ENCODE data around the gene CHMP2A.
"Not testable (repeated sequence)": the region's sequence is repeated elsewhere in the genome, so short reads cannot be mapped to it uniquely, and the experiment has no call there.

Gene CHMP2A

DNA sequence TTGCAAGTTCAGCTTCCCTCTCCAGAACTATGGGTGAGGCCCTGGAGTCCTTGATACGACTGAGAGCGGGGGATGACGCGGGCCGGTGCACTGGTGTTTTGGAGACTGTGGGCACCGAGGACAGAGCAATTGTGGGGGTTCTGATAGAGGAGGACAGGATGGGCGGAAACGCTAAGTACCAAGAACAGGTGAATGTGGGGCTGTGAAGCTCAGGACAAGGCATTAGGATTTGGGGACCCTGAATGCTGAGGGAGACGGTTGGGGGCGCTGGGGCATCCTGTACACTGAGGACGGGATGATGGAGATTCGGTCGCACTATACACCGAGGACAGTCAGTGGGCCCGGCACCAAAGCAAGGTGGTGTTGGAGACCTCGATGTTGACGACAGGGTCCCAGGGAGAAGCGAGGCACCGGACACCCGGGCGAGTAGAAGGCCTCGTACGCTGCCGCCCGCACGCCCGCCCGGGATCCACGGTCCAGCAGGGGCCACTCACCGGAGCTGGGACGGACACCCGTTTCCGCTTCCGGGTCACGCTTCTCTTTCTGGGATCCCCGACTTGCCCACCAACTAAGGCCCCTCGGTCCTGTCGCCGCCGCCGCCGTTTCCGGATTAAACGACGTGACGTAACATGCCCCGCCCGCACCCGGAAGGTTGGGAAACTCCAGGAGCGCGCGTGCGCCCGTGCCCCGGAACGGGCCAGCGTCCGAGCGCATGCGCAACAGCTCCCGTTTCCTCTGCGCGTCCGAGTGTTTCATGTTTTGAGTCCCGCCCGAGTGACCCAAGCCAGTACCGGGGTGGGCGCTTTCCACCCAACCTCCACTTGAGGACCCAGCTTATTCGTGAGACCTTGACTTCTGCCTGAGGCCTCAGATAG lies at the start of gene CHMP2A:
CHMP2A (minus strand) TSS at position 612 of the 875 bp plus-strand sequence. CDS start 893 bp downstream, outside the sequence.
- DNase-seq, result no peak

- no peak for DNase-seq
These were observed 31.3 kb upstream of the CHMP2A start for GRCh38 chr19:58586133-58586765.

DNA sequence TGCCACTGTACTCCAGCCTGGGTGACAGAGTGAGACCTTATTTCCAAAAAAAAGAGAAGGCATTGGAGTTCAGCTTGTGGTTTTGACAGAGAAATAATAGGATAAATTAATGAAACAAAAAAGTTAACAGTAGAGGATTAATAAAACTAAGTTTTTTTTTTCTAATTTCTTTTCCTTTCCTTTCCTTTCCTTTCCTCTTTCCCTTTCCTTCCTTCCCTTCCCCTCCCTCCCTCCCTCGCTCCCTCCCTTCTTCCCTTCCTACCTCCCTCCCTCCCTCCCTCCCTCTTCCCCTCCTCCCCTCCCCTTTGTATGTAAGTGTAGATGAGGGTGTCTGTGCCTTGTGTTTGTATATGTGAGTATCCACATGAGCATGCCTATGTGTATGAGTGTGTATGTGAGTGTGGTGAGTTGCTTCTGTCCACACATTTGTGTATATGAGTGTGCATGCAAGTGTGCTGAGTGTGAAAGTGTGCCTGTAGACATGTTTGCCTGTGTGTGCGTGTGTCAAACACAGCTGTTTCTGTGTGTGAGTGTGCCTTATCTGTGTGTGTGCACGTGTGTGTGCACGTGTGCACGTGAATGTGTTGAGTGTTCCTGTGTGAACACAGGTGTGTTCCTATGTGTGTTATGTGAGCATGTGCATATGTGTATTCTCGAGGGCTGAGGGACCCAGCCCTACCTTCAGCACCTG lies 30.7 kb upstream of the CHMP2A start:
- no peak for DNase-seq

GRCh38 chr19:58584498-58585441 lies 29.9 kb upstream of the CHMP2A start:
- DNase-seq, result no peak

DNA sequence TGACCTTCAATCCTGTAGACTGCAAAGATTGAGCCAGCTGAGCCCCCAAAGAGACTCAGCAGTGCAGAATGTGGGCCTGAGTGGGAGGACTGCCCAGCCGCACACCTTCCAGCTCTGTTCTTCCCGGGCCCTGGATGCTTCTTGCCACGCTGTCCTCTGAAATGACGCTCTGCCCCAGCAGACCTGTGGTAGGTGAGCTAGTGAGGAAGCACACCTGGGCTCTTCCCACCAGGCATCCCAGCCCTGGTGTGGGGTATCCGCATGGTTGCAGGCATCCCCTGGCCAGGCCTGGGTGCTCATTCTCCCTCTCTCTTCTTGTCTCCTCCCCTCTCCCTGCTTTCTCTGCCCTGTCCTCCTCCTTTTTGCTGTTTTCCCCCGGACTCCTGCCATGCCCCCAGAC lies 28.1 kb upstream of the CHMP2A start:
- no peak for DNase-seq

DNA sequence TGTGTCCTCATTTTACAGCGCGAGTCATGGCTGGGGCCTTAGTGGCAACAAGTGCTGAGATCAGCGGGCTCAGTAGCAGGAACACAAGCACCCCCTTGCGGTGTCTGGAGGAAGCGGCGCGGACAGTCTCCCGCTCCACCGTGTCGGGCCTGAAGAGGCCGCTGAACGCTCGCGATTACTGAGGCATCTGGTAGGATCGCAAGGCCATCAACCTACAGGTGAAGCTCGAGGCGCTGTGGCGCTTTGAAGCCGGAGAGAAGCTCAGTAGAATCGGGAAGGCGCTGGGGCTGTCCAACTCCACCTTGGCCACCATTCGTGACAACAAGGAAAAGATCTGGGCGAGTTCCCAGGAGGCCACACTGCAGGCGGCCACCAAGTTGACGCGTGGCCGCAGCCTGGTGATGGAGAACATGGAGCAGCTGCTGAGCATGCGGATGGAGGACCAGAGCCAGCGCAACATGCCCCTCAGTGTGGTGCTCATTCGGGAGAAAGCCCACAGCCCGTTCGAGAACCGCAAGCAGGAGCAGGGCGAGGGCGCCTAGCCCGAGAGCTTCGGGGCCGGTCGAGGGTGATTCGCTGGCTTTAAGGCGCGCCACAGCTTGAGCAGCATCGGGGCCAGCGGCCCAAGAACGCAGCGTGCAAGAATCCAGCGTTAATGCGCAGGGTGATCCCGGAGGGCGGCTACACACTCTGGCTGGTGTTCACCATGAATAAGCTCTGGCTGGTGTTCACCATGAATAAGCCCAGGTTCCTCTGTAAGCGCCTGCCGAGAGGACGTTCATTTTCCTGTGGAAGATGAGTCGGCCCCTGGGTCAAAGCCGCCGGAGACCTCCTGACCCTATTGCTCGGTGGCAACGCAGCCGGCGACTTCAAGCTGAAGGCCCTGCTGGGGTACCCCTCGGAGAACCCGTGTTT lies 26.6 kb upstream of the CHMP2A start:
- no peak for DNase-seq

- no peak for DNase-seq
These were observed 24.7 kb upstream of the CHMP2A start for GRCh38 chr19:58579473-58580142.

DNA sequence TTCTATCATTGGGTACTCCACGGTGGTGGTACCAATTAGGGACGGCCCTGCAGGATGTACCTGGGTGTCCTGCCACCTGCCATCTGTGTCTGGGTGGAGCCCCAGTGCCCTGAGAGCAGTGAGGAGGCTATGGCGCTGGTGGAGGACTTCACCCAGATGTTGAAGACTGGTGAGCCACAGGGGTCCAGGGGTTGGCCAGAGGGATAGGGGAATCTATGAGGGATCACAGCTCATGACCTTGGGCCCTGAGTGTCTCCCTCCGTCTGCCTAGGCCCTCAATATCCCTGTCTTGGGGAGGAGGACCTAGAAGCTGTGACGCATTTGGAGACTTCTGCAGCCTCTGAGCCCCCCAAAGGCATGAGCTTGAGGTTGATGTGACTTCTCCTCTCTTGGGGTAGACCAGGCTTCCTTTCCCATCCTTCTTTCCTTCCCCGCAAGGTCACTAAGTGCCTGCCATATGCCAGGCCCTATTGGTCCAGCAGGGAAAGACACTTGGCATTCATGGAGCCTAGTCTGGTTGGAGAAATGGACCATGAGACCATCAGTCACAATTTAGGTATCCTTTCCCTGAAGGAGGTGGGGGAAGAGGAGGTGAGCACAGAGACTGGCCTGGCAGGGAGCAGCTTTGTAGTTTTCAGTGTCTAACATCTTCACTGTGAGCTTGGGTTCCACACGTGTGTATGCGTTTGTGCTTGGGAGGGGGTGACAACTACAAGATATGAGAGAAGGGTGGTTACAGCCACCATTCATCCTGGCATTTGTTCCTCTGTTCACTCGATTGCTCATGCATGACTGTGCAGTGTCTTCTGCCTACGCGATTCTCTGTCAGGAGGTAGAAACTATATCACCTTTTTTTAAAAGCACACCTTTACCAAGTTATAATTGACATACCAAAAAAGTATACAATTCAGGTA lies 23.4 kb upstream of the CHMP2A start:
- no peak for DNase-seq

GRCh38 chr19:58577581-58577980 lies 22.7 kb upstream of the CHMP2A start:
- DNase-seq, result not testable (repeated sequence)

- no peak for DNase-seq
These were observed 20.5 kb upstream of the CHMP2A start for GRCh38 chr19:58575183-58576041.

- DNase-seq, result no peak
These were observed 18.8 kb upstream of the CHMP2A start for GRCh38 chr19:58573658-58574164.

- DNase-seq, result no peak
These were observed 18.1 kb upstream of the CHMP2A start, which contains the start of gene MZF1 for GRCh38 chr19:58572818-58573657. MZF1 (minus strand) TSS chr19:58573335; CDS start chr19:58571389, 1,946 bp downstream.

GRCh38 chr19:58572026-58572817 lies 17.3 kb upstream of the CHMP2A start:
- no peak for DNase-seq

DNA sequence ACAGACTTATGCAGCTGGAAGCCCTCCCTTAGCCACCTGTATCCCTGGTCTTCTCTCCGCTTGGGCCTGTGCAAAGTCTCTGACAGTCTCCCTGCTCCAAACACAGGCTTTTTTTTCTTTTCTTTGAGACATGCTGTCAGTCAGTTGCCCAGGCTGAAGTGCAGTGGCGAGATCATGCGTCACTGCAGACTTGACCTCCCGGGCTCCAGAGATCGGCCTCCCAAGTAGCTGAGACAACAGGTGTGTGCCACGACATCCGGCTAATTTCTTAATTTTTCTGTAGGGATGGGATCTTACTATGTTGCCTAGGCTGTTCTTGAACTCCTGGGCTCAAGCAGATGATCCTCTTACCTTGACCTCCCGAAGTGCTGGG lies 16.7 kb upstream of the CHMP2A start:
- DNase-seq, result no peak

DNA sequence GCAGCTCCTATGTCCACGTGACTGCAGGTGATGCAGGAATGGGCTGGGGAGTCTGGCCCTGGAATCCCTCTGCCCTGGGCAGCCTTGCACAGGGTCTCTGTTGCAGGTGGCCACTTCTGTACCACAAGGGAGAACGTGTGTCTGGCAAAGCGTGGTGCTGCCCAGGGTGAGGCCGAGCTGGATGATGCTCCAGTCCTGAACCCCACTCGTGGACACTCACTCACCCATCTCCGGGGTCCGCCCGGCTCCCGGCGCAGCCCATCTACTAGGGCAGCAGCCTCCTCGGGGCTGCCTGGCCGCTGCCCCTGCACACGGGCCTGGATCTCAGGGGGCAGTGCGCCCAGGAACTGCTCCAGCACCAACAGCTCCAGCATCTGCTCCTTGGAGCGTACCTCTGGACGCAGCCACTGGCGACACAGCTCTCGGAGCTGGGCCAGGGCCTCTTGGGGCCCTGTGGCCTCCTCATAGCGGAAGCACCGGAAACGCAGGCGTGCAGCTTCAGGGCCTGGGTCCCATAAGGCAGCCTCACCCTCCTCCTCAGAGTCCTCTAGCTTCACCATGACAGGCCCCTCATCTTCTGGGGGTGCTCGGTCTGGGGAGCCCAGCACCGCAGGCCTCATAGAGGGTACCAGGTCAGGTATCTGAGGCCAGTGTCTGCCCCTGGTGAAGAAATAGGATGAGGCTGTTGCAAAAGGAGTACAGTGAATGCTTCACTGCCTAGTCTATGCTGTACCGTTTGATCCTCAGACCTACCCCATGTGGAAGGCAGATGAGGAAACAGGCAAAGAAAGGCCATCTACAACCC lies 16.1 kb upstream of the CHMP2A start:
- DNase-seq, result no peak
